Activated CD8-positive, alpha-beta T cell treated with anti-CD3 and anti-CD28 coated beads for 36 hours (primary cell): Measurements from ENCODE around the gene CDH7. TPM values are rescaled to one million over a fixed set of nuclear protein-coding genes. Genes with fewer than 3 reads are reported as not detected.

Experiments
- ATAC-seq: fragments of 200-7000 bp; cut with Tn5 transposase; one replicate; pipeline ENCODE4 v1.10.0; 2021; ENCODE audit warnings: mild to moderate bottlenecking, moderate library complexity
- CTCF ChIA-PET: fragments of 350-600 bp; sonication (Branson Sonifier 250); formaldehyde crosslinking; loops from one replicate; lab custom pipeline; 2021; ENCODE audit warnings: antibody characterized with exemption; lab: Charles Lee
- POLR2A ChIA-PET: fragments of 350-600 bp; sonication (Branson Sonifier 250); formaldehyde crosslinking; loops from one replicate; lab custom pipeline; 2021; ENCODE audit warnings: antibody characterized with exemption; lab: Charles Lee
- DNase-seq: peaks from one replicate; pipeline ENCODE4 v3.0.0-alpha.2; 2020
- H3K27ac Mint-ChIP-seq: one replicate; pipeline ENCODE4 v1.8.0; 2021; ENCODE audit warnings: mild to moderate bottlenecking, mixed read lengths
- H3K27me3 Mint-ChIP-seq: one replicate; pipeline ENCODE4 v1.8.0; 2021; ENCODE audit warnings: mixed read lengths
- H3K36me3 Mint-ChIP-seq: one replicate; pipeline ENCODE4 v1.8.0; 2021; ENCODE audit warnings: low read depth, mixed read lengths
- H3K4me1 Mint-ChIP-seq: one replicate; pipeline ENCODE4 v1.8.0; 2021; ENCODE audit warnings: low read depth, mixed read lengths
- H3K4me3 Mint-ChIP-seq: one replicate; pipeline ENCODE4 v1.8.0; 2021; ENCODE audit warnings: mild to moderate bottlenecking, moderate library complexity, mixed read lengths
- H3K9me3 Mint-ChIP-seq: one replicate; pipeline ENCODE4 v1.8.0; 2021; ENCODE audit warnings: mixed read lengths
- CTCF ChIP-seq: fragments of 200-600 bp; IDR thresholded peaks from one replicate; pipeline ENCODE4 v1.8.0; 2022; ENCODE audit warnings: antibody characterized with exemption, mild to moderate bottlenecking
- intact Hi-C: fragments of 100-400 bp; cut with micrococcal nuclease; formaldehyde crosslinking; loops from one replicate; pipeline ENCODE4 v1.10.0; 2022
- total RNA-seq, 2 experiments: library from RNA; stranded (reverse); gene quantifications; one replicate each; pipeline ENCODE4 v1.2.3, GENCODE V29; 2021

CDH7 gene
- total RNA-seq, 2 experiments from 2014 or later: not detected

GRCh38 chr18:65748321-65748720 is 2.5 kb upstream of the CDH7 start:
- H3K27ac Mint-ChIP-seq: no peak overlapping the region
- no peak overlapping the region for H3K4me3 Mint-ChIP-seq
- POLR2A ChIA-PET: no interaction called here
- CTCF ChIA-PET: no interaction called here
- H3K9me3 Mint-ChIP-seq: no peaks in the 10 kb centered on the region
- ATAC-seq (no peak), DNase-seq (no peak)
- peaks cover 3% of the 10 kb centered on the region for H3K36me3 Mint-ChIP-seq
- TF ChIP-seq CTCF: no peak
- H3K27me3 Mint-ChIP-seq: peaks cover 18% of the 10 kb centered on the region
- H3K4me1 Mint-ChIP-seq: no peaks in the 10 kb centered on the region
- intact Hi-C loops: no loop called here

DNA sequence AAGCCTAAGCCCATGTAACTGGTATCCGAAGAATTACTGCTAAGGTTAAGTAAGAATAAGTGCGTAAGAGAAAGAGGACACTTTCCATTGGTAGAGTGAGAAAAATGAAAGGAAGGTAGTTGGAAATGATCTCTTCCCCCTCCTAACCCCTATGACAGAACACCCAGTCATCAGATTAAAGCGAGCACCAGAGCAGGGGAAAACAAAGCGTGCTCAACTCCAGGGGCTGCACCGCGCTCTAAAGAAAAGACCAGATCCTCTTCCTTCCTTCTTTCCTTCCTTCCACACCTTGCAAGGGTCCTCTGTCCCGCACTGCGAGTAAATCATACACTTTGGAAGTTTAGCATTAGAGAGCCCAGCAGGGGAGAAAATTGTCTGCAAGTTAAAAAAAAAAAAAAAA is 971 bp upstream of the CDH7 start:
- no peak for TF ChIP-seq CTCF
- H3K4me1 Mint-ChIP-seq: no peaks in the 10 kb centered on the region
- ChIA-PET POLR2A (no interaction called here), CTCF (no interaction called here)
- peaks cover 3% of the 10 kb centered on the region for H3K36me3 Mint-ChIP-seq
- peaks cover 18% of the 10 kb centered on the region for H3K27me3 Mint-ChIP-seq
- H3K4me3 Mint-ChIP-seq: no peak overlapping the region
- ATAC-seq (no peak), DNase-seq (no peak)
- intact Hi-C loops: no loop called here
- H3K27ac Mint-ChIP-seq: no peak overlapping the region
- H3K9me3 Mint-ChIP-seq: no peaks in the 10 kb centered on the region

DNA sequence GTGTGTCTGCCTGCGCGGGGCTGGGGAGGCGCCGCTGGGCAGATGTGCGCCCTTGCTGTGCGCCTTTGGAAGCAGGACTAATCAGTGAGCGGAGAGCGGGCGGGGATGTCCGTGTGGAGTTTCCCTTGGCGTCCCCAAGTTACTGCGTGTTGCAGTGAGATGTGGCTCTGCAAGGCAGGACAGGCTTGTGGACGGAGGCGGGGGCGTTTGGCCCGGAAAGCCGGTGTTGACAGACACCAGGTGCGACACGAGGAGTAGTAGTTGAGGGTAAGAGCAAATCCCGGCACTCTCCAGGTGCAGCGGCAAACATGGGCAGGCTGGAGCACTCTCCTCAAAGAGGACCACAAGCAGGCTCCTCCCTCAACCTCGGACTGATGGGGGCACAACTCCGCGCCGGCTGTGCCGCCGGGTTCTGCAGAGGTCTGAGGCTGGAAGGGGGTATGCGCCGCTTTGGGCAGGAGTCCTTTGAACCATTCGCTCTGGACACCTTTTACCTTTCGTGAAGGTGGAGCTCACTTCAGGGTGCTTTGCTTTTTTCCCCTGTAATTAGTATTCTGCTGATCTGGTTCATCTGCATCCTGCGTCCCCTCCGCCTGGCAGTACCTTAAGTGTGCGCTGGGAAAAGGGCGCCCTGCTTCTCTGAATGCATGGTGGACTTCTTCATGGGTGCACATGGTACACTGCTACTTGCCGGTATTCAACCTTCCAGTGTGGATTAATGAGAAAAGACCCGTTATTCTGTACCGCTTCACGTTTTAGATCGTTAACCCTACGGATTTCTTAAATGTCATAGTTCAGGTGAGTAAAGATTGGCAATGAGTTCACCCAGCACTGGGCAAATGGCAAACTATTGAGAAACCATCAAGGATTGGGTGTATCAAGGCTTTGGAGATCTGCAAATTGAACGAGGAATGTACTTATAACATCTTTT is 608 bp downstream of the CDH7 start:
- ChIA-PET CTCF (no interaction called here), POLR2A (no interaction called here)
- Mint-ChIP-seq H3K4me1 (no peaks in the 10 kb centered on the region), H3K9me3 (no peaks in the 10 kb centered on the region), H3K27ac (no peak overlapping the region), H3K4me3 (no peak overlapping the region), H3K27me3 (peaks cover 18% of the 10 kb centered on the region), H3K36me3 (peaks cover 3% of the 10 kb centered on the region)
- ATAC-seq: no peak
- intact Hi-C loops: no loop called here
- no peak for DNase-seq
- TF ChIP-seq CTCF: no peak

- no peak overlapping the region for H3K4me3 Mint-ChIP-seq
- TF ChIP-seq CTCF: no peak
- no peaks in the 10 kb centered on the region for H3K4me1 Mint-ChIP-seq
- intact Hi-C loops: no loop called here
- ChIA-PET CTCF (no interaction called here), POLR2A (no interaction called here)
- H3K27me3 Mint-ChIP-seq: peaks cover 18% of the 10 kb centered on the region
- H3K27ac Mint-ChIP-seq: no peak overlapping the region
- no peak for DNase-seq
- no peak for ATAC-seq
- peaks cover 3% of the 10 kb centered on the region for H3K36me3 Mint-ChIP-seq
- no peaks in the 10 kb centered on the region for H3K9me3 Mint-ChIP-seq
Observed at GRCh38 chr18:65752625-65753325, 2.0 kb downstream of the CDH7 start.

GRCh38 chr18:65753520-65753919 is 2.7 kb downstream of the CDH7 start:
- peaks cover 18% of the 10 kb centered on the region for H3K27me3 Mint-ChIP-seq
- intact Hi-C loops: no loop called here
- no peaks in the 10 kb centered on the region for H3K4me1 Mint-ChIP-seq
- no peaks in the 10 kb centered on the region for H3K9me3 Mint-ChIP-seq
- DNase-seq: no peak
- no peak overlapping the region for H3K27ac Mint-ChIP-seq
- POLR2A ChIA-PET: no interaction called here
- no peak overlapping the region for H3K4me3 Mint-ChIP-seq
- CTCF ChIA-PET: no interaction called here
- no peak for TF ChIP-seq CTCF
- ATAC-seq: no peak
- peaks cover 3% of the 10 kb centered on the region for H3K36me3 Mint-ChIP-seq
